H1 (cell line): ENCODE results near the gene KCNH4. TPM values are rescaled to one million over a fixed set of nuclear protein-coding genes. Genes with fewer than 3 reads are reported as not detected.
A peak's percentile ranks its signal among the peaks of the same experiment; 100 is the strongest.

Experiments
- CTCF ChIA-PET: fragments of 300-600 bp; sonication (Branson Sonifier 250); formaldehyde crosslinking; loops from one replicate; lab custom pipeline; 2021; ENCODE audit not compliant: partially characterized antibody; lab: Charles Lee
- POLR2A ChIA-PET: fragments of 300-600 bp; sonication (Branson Sonifier 250); formaldehyde crosslinking; loops from one replicate; lab custom pipeline; 2021; ENCODE audit warnings: inconsistent platforms; ENCODE audit not compliant: partially characterized antibody; lab: Charles Lee
- DNase-seq, 2 experiments: peaks; one replicate each; pipeline versions ENCODE4 v3.0.0 to v3.0.0-alpha.2; 2010 to 2022; ENCODE audit warnings: low spot score in 2 of 2, low read depth in 1 of 2, mixed read lengths in 1 of 2
- FAIRE-seq: peaks from 2 replicates; lab custom pipeline; 2011; peaks lifted over from hg19 to GRCh38; lab: Jason Lieb, UNC
- H2AFZ ChIP-seq: 2 replicates; pipeline ENCODE4 v1.8.1; 2012; ENCODE audit warnings: low read length, inconsistent platforms
- H2AK5ac ChIP-seq: 2 replicates; pipeline ENCODE4 v1.6.1; 2013; ENCODE audit warnings: low read depth, low read length
- H2BK120ac ChIP-seq: replicated peaks from 2 replicates; pipeline ENCODE3; 2013; ENCODE audit warnings: low read depth, low read length, inconsistent platforms
- H2BK12ac ChIP-seq: 2 replicates; pipeline ENCODE4 v1.6.1; 2013; ENCODE audit warnings: low read depth, low read length
- H2BK15ac ChIP-seq: 2 replicates; pipeline ENCODE4 v1.6.1; 2013; ENCODE audit warnings: low read length
- H2BK20ac ChIP-seq: 2 replicates; pipeline ENCODE4 v1.6.1; 2013; ENCODE audit warnings: low read length
- H2BK5ac ChIP-seq: 2 replicates; pipeline ENCODE4 v1.6.1; 2013; ENCODE audit warnings: low read depth, low read length
- H3K14ac ChIP-seq: 2 replicates; pipeline ENCODE4 v1.6.1; 2013; ENCODE audit warnings: inconsistent platforms; ENCODE audit not compliant: insufficient read length
- H3K18ac ChIP-seq: 2 replicates; pipeline ENCODE4 v1.6.1; 2013; ENCODE audit warnings: low read length; ENCODE audit errors: extremely low read depth
- H3K23ac ChIP-seq: 2 replicates; pipeline ENCODE4 v1.6.1; 2013; ENCODE audit warnings: inconsistent platforms; ENCODE audit not compliant: insufficient read length
- H3K23me2 ChIP-seq: 2 replicates; pipeline ENCODE4 v1.6.1; 2013; ENCODE audit warnings: low read depth, low read length
- H3K27ac ChIP-seq: 2 replicates; pipeline ENCODE4 v1.6.1; 2011; ENCODE audit warnings: low read depth, low read length, inconsistent platforms
- H3K27me3 ChIP-seq, 4 experiments: replicated peaks in 1 of 4; 1 replicate in 1 of 4; 2 replicates in 3 of 4; pipeline versions ENCODE4 v1.6.1 to v1.8.1; 2011 to 2013; ENCODE audit warnings: low read length in 3 of 4, mild to moderate bottlenecking in 3 of 4, inconsistent platforms in 2 of 4, mixed read lengths in 2 of 4, moderate library complexity in 1 of 4; ENCODE audit not compliant: control insufficient read depth in 3 of 4, insufficient read depth in 3 of 4; ENCODE audit errors: extremely low read depth in 1 of 4
- H3K36me3 ChIP-seq, 4 experiments: 2 replicates each; pipeline versions ENCODE4 v1.6.1 to v1.8.1; 2011 to 2013; ENCODE audit warnings: mild to moderate bottlenecking in 4 of 4, low read length in 3 of 4, moderate library complexity in 2 of 4, control low read depth in 1 of 4, inconsistent platforms in 1 of 4; ENCODE audit not compliant: insufficient read depth in 4 of 4, control insufficient read depth in 2 of 4
- H3K4ac ChIP-seq: replicated peaks from 2 replicates; pipeline ENCODE3; 2013; ENCODE audit warnings: low read length, low read depth, mixed read lengths, inconsistent platforms; ENCODE audit not compliant: insufficient read length
- H3K4me1 ChIP-seq, 4 experiments: replicated peaks in 1 of 4; 1 replicate in 1 of 4; 2 replicates in 3 of 4; pipeline versions ENCODE4 v1.6.1 to v1.8.1; 2011 to 2013; ENCODE audit warnings: low read length in 3 of 4, inconsistent platforms in 2 of 4, mixed read lengths in 1 of 4; ENCODE audit not compliant: insufficient read depth in 4 of 4, control insufficient read depth in 3 of 4
- H3K4me2 ChIP-seq, 2 experiments: 2 replicates each; pipeline versions ENCODE4 v1.6.1 to v1.8.1; 2011 to 2013; ENCODE audit warnings: low read depth in 2 of 2, low read length in 2 of 2, control low read depth in 1 of 2, inconsistent platforms in 1 of 2, mild to moderate bottlenecking in 1 of 2; ENCODE audit not compliant: insufficient read depth in 1 of 2
- H3K4me3 ChIP-seq, 4 experiments: fragments of 200-600, 300-600 bp in 1 of 4; sonication (generic), shearing (Covaris generic), sonication (Bioruptor Twin) in 1 of 4; 2 replicates each; pipeline versions ENCODE4 v1.5.1 to v1.8.1; 2011 to 2016; ENCODE audit warnings: low read length in 4 of 4, low read depth in 3 of 4, control low read depth in 2 of 4, inconsistent platforms in 2 of 4, mild to moderate bottlenecking in 2 of 4, mixed read lengths in 1 of 4, moderate library complexity in 1 of 4; ENCODE audit not compliant: insufficient read depth in 2 of 4; ENCODE audit errors: extremely low read depth in 1 of 4
- H3K56ac ChIP-seq: replicated peaks from 2 replicates; pipeline ENCODE3; 2013; ENCODE audit warnings: low read depth, mild to moderate bottlenecking, mixed read lengths, low read length, inconsistent platforms; ENCODE audit not compliant: insufficient read length
- H3K79me1 ChIP-seq: 2 replicates; pipeline ENCODE4 v1.6.1; 2013; ENCODE audit warnings: low read depth, low read length, control low read depth
- H3K79me2 ChIP-seq, 2 experiments: 2 replicates each; pipeline versions ENCODE4 v1.6.1 to v1.8.1; 2012 to 2013; ENCODE audit warnings: low read length in 2 of 2, mild to moderate bottlenecking in 2 of 2, inconsistent platforms in 1 of 2; ENCODE audit not compliant: insufficient read depth in 2 of 2, control insufficient read depth in 1 of 2
- H3K9ac ChIP-seq, 4 experiments: replicated peaks in 1 of 4; 1 replicate in 1 of 4; 2 replicates in 3 of 4; pipeline versions ENCODE4 v1.6.1 to v1.8.1; 2011 to 2013; ENCODE audit warnings: low read depth in 3 of 4, low read length in 3 of 4, control low read depth in 2 of 4, mild to moderate bottlenecking in 2 of 4, moderate library complexity in 2 of 4, inconsistent platforms in 1 of 4; ENCODE audit errors: extremely low read depth in 1 of 4
- H3K9me3 ChIP-seq, 2 experiments: 2 replicates each; pipeline versions ENCODE4 v1.6.1 to v1.8.1; 2012 to 2013; ENCODE audit warnings: mild to moderate bottlenecking in 2 of 2, moderate library complexity in 2 of 2, control low read depth in 1 of 2, inconsistent platforms in 1 of 2, low read depth in 1 of 2, low read length in 1 of 2, mixed read lengths in 1 of 2; ENCODE audit not compliant: insufficient read depth in 2 of 2
- H4K20me1 ChIP-seq, 2 experiments: replicated peaks in 1 of 2; 2 replicates each; pipeline versions ENCODE3 to v1.8.1; 2011 to 2013; ENCODE audit warnings: inconsistent platforms in 2 of 2, low read length in 2 of 2, mild to moderate bottlenecking in 1 of 2; ENCODE audit not compliant: insufficient read depth in 2 of 2, control insufficient read depth in 1 of 2
- H4K5ac ChIP-seq: 2 replicates; pipeline ENCODE4 v1.6.1; 2013; ENCODE audit warnings: low read length, low read depth, mixed read lengths, inconsistent platforms; ENCODE audit not compliant: insufficient read length
- H4K8ac ChIP-seq: 2 replicates; pipeline ENCODE4 v1.8.0; 2013; ENCODE audit warnings: mild to moderate bottlenecking, moderate library complexity, low read length, inconsistent platforms; ENCODE audit not compliant: insufficient read depth; ENCODE audit errors: extremely low read depth
- H4K91ac ChIP-seq: replicated peaks from 2 replicates; pipeline ENCODE3; 2013; ENCODE audit warnings: low read length, mixed read lengths, inconsistent platforms; ENCODE audit not compliant: insufficient read length
- EZH2 ChIP-seq: fragments of 200-600 bp; sonication (generic); IDR thresholded peaks from 2 replicates; pipeline ENCODE4 v1.7.1; 2012; ENCODE audit warnings: low read depth, mild to moderate bottlenecking, moderate library complexity, low read length, inconsistent platforms; ENCODE audit not compliant: severe bottlenecking
- JUND ChIP-seq: IDR thresholded peaks from 2 replicates; pipeline ENCODE4 v1.6.1; 2011; ENCODE audit warnings: mild to moderate bottlenecking, improper control_type of control experiment, low read length
- KDM1A ChIP-seq: fragments of 200-600, 300-600 bp; sonication (generic); IDR thresholded peaks from 2 replicates; pipeline ENCODE4 v1.7.1; 2016; ENCODE audit warnings: mild to moderate bottlenecking, low read length, borderline replicate concordance
- MAFK ChIP-seq: IDR thresholded peaks from 2 replicates; pipeline ENCODE4 v1.6.1; 2012; ENCODE audit warnings: low read depth, mild to moderate bottlenecking, improper control_type of control experiment, low read length
- RFX5 ChIP-seq: IDR thresholded peaks from 2 replicates; pipeline ENCODE4 v1.6.1; 2011; ENCODE audit warnings: low read depth, low read length, improper control_type of control experiment, borderline replicate concordance
- SAP30 ChIP-seq: fragments of 300-600 bp; sonication (generic); IDR thresholded peaks from 2 replicates; pipeline ENCODE4 v1.7.1; 2012; ENCODE audit warnings: low read length, moderate library complexity, mild to moderate bottlenecking, inconsistent platforms; ENCODE audit not compliant: insufficient read depth, insufficient replicate concordance
- SIN3A ChIP-seq, 2 experiments: IDR thresholded peaks in 1 of 2; conservative IDR thresholded peaks in 1 of 2; 2 replicates each; pipeline ENCODE4 v1.6.1; 2011 to 2012; ENCODE audit warnings: low read length in 2 of 2, improper control_type of control experiment in 1 of 2, low read depth in 1 of 2, mild to moderate bottlenecking in 1 of 2
- SUZ12 ChIP-seq: fragments of 200-600 bp; sonication (generic); IDR thresholded peaks from 2 replicates; pipeline ENCODE4 v1.6.1; 2012; ENCODE audit warnings: mild to moderate bottlenecking, inconsistent platforms, low read length, moderate library complexity, mixed read lengths
- TCF12 ChIP-seq: IDR thresholded peaks from 2 replicates; pipeline ENCODE4 v1.6.1; 2011; ENCODE audit warnings: low read depth, mild to moderate bottlenecking, low read length
- TEAD4 ChIP-seq: IDR thresholded peaks from 2 replicates; pipeline ENCODE4 v1.6.1; 2012; ENCODE audit warnings: low read depth, low read length, inconsistent platforms, mixed read lengths
- YY1 ChIP-seq: IDR thresholded peaks from 2 replicates; pipeline ENCODE4 v1.6.1; 2011; ENCODE audit warnings: low read depth, mild to moderate bottlenecking, low read length
- WGBS, 2 experiments: shearing (Covaris generic) in 1 of 2; methylation state at CpG; one replicate each; pipeline versions ENCODE4 v1.1.6 to v1.1.7; 2013 to 2015; ENCODE audit warnings: low lambda C conversion rate in 2 of 2, mixed read lengths in 2 of 2, inconsistent platforms in 1 of 2, low coverage in 1 of 2, missing lambda C conversion rate in 1 of 2; ENCODE audit not compliant: insufficient replicate concordance in 2 of 2, insufficient coverage in 1 of 2, insufficient read length in 1 of 2; ENCODE audit errors: extremely low coverage in 1 of 2, missing lambda C conversion rate in 1 of 2; 5-methylcytosine and 5-hydroxymethylcytosine counted together
- polyA plus RNA-seq, 7 experiments: library from polyadenylated mRNA; depleted of rRNA in 3 of 7; stranded (reverse) in 5 of 7; unstranded in 2 of 7; fragments of >200 nt in 5 of 7; fragments of 200-250 nt in 2 of 7; gene quantifications; 1 replicate in 5 of 7; 2 replicates in 1 of 7; 4 replicates in 1 of 7; pipeline versions ENCODE4 v1.2.1 to v1.2.3, GENCODE V29; 2011 to 2013; ENCODE audit warnings: missing spikeins in 2 of 7, mixed read lengths in 2 of 7
- total RNA-seq: library from RNA; stranded (reverse); fragmentation: NEBNext Ultra II Directional; extraction: Animal tissue kit (Norgen Biotek cat#: 25700); gene quantifications from 2 replicates; pipeline ENCODE4 v1.2.1, GENCODE V29; 2021

Gene KCNH4
- total and polyA plus RNA-seq, 2 of the 8 experiments (the other 6 are each of a cell fraction or from before 2014, with no cell fraction given), result 0.44 to 0.47 TPM

GRCh38 chr17:42179911-42180410 is 981 bp downstream of the KCNH4 start:
- Histone ChIP-seq H3K14ac (no peak overlapping the region), H3K79me2 (no peaks in the 10 kb centered on the region), H2BK12ac (no peak overlapping the region), H3K4me2 (peak overlapping the region; percentile 92 to 96), H3K27ac (no peak overlapping the region), H3K23ac (no peak overlapping the region), H2BK15ac (no peak overlapping the region), H2BK120ac (no peak overlapping the region), H2AFZ (no peak overlapping the region), H3K27me3 (peaks cover 7 to 48% (median 34%) of the 10 kb centered on the region in 4 experiments), H3K4me3 (peak overlapping the region; percentile 40 to 73 (median 51); a peak in 7 of 8 replicates), H3K36me3 (no peaks in the 10 kb centered on the region), H3K79me1 (no peaks in the 10 kb centered on the region), H3K56ac (no peak overlapping the region), H3K9me3 (no peaks in the 10 kb centered on the region), H3K4me1 (peaks cover 0 to 17% (median 12%) of the 10 kb centered on the region in 4 experiments; a peak in 5 of 7 replicates), H3K18ac (no peak overlapping the region), H4K91ac (no peak overlapping the region), H2BK5ac (no peak overlapping the region), H3K9ac (no peak overlapping the region), H4K8ac (no peak overlapping the region), H2AK5ac (no peak overlapping the region), H3K4ac (no peak overlapping the region), H2BK20ac (no peak overlapping the region), H4K20me1 (peaks cover 0 to 1% of the 10 kb centered on the region in 2 experiments), H3K23me2 (peaks cover 13% of the 10 kb centered on the region; the same call in 1 of the 2 replicates), H4K5ac (no peak overlapping the region)
- ChIA-PET CTCF (interaction anchor here (1.0 to 4.9 kb wide), 15 partner anchors 11 to 151 kb away, joined by 3 to 34 read pairs (median 4); partner anchors contain the start of genes HSPB9 and KAT2A), POLR2A (interaction anchor here (0.7 to 1.7 kb wide), 6 partner anchors 8 to 261 kb away, joined by 3 to 8 read pairs (median 3); partner anchors contain the start of genes ACLY and GHDC)
- FAIRE-seq (no peak), DNase-seq (peak in 1 of 2 experiments; percentile 89)
- WGBS, 2 experiments, result 16% methylated on average over 14 of the region's 20 CpGs; no CpG with 5 or more reads in 1 of the 2 experiments
- TF ChIP-seq YY1 (peak; percentile 84; the same call in 1 of the 2 replicates), MAFK (no peak), SAP30 (peak; percentile 60), TEAD4 (peak; percentile 55; the same call in 1 of the 2 replicates), TCF12 (no peak), JUND (no peak), KDM1A (0 out of 2 replicates have a peak, but pooled peaks have one; percentile 4), EZH2 (no peak), SIN3A (conservative IDR thresholded peaks at IDR 0.05 in 1 of 2, IDR thresholded peaks at IDR 0.05 in 1 of 2; ENCODE audit: low read depth in 1 of 2, low read length in 2 of 2) (peak; percentile 96 to 98), RFX5 (no peak), SUZ12 (peak; percentile 41; the same call in 1 of the 2 replicates)
